K562 (cell line): ENCODE measurements around the gene MUSTN1. TPM values are rescaled to one million over a fixed set of nuclear protein-coding genes. Genes with fewer than 3 reads are reported as not detected.
A peak's percentile ranks its signal among the peaks of the same experiment; 100 is the strongest.

Experiments used
- ATAC-seq: fragments of 200-7000 bp; cut with Tn5 transposase; 3 replicates; pipeline ENCODE4 v1.9.1; 2020; ENCODE audit warnings: moderate library complexity
- BruUV-seq: library from RNA; stranded (reverse); fragments of 400-500 nt; replicated peaks from 2 replicates; lab custom pipeline; 2021; lab: Mats Ljungman, UMichigan
- CTCF ChIA-PET: fragments of 300-600 bp; formaldehyde crosslinking; extraction: SDS; loops from one replicate; lab custom pipeline; 2021; ENCODE audit warnings: low intra/inter-chr PET ratio; lab: Yijun Ruan, JAX
- POLR2A ChIA-PET: fragments of 300-600, 350-650 bp; sonication (Branson Sonifier 250); formaldehyde crosslinking; extraction: SDS; loops from one replicate; lab custom pipeline; 2021; ENCODE audit warnings: antibody characterized with exemption, inconsistent platforms; lab: Yijun Ruan, JAX
- DNase-seq, 4 experiments: peaks; one replicate each; pipeline versions ENCODE4 v3.0.0 to v3.0.0-alpha.2; 2011 to 2018; ENCODE audit warnings: low spot score in 3 of 4, mixed read lengths in 3 of 4; ENCODE audit errors: extremely low read depth in 1 of 4
- FAIRE-seq: peaks from 2 replicates; lab custom pipeline; 2011; peaks lifted over from hg19 to GRCh38; lab: Jason Lieb, UNC
- H2AFZ ChIP-seq: 2 replicates; pipeline ENCODE4 v1.6.0; 2011; ENCODE audit warnings: low read depth, low read length, control low read depth, inconsistent platforms
- H3K27ac ChIP-seq: fragments of 200-600 bp; 3 replicates; pipeline ENCODE4 v1.8.0; 2011; ENCODE audit warnings: low read depth, mild to moderate bottlenecking, control low read depth, inconsistent platforms, low read length, moderate library complexity, mixed read lengths; ENCODE audit errors: extremely low read depth
- H3K27me3 ChIP-seq, 2 experiments: fragments of 300-600 bp in 1 of 2; 2 replicates in 1 of 2; 3 replicates in 1 of 2; pipeline versions ENCODE4 v1.6.0 to v1.8.0; 2011; ENCODE audit warnings: inconsistent platforms in 2 of 2, low read length in 2 of 2, mild to moderate bottlenecking in 1 of 2, mixed read lengths in 1 of 2, moderate library complexity in 1 of 2; ENCODE audit not compliant: control insufficient read depth in 2 of 2, insufficient read depth in 2 of 2
- H3K36me3 ChIP-seq: fragments of 300-600 bp; 3 replicates; pipeline ENCODE4 v1.8.0; 2011; ENCODE audit warnings: mild to moderate bottlenecking, low read length, inconsistent platforms; ENCODE audit not compliant: control insufficient read depth, insufficient read depth
- H3K4me1 ChIP-seq, 2 experiments: fragments of 200-600 bp in 1 of 2; replicated peaks in 1 of 2; 2 replicates in 1 of 2; 3 replicates in 1 of 2; pipeline versions ENCODE4 v1.5.1 to v1.8.0; 2011; ENCODE audit warnings: inconsistent platforms in 2 of 2, low read length in 2 of 2, mild to moderate bottlenecking in 1 of 2, mixed read lengths in 1 of 2, moderate library complexity in 1 of 2; ENCODE audit not compliant: control insufficient read depth in 2 of 2, insufficient read depth in 2 of 2
- H3K4me2 ChIP-seq: 2 replicates; pipeline ENCODE4 v1.6.1; 2011; ENCODE audit warnings: low read length, control low read depth, inconsistent platforms, mixed read lengths; ENCODE audit not compliant: insufficient read depth
- H3K4me3 ChIP-seq: fragments of 200-600 bp; sonication (generic), shearing (Covaris generic); 2 replicates; pipeline ENCODE4 v1.5.1; 2016; ENCODE audit warnings: control low read depth, inconsistent platforms
- H3K79me2 ChIP-seq: fragments of 200-600 bp; 3 replicates; pipeline ENCODE4 v1.8.0; 2011; ENCODE audit warnings: low read length, inconsistent platforms; ENCODE audit not compliant: control insufficient read depth, insufficient read depth
- H3K9ac ChIP-seq, 2 experiments: 2 replicates each; pipeline versions ENCODE4 v1.6.0 to v1.6.1; 2011; ENCODE audit warnings: low read depth in 2 of 2, low read length in 2 of 2, control low read depth in 1 of 2, inconsistent platforms in 1 of 2, mild to moderate bottlenecking in 1 of 2, mixed read lengths in 1 of 2; ENCODE audit not compliant: insufficient read depth in 1 of 2
- H3K9me1 ChIP-seq: one replicate; pipeline ENCODE4 v1.6.0; 2011; ENCODE audit warnings: inconsistent platforms, mild to moderate bottlenecking, low read length, moderate library complexity; ENCODE audit not compliant: control insufficient read depth, insufficient read depth
- H3K9me3 ChIP-seq: replicated peaks from 2 replicates; pipeline ENCODE4 v1.5.1; 2011; ENCODE audit warnings: low read depth, low read length, inconsistent platforms; ENCODE audit not compliant: control insufficient read depth, insufficient read depth
- H4K20me1 ChIP-seq: replicated peaks from 2 replicates; pipeline ENCODE4 v1.6.1; 2011; ENCODE audit warnings: low read length, inconsistent platforms, mixed read lengths; ENCODE audit not compliant: control insufficient read depth, insufficient read depth
- ZNF24 ChIP-seq: fragments of 450-650 bp; IDR thresholded peaks from 2 replicates; pipeline ENCODE4 v1.6.1; 2016
- WGBS: fragments of 100-300 bp; shearing (Covaris generic); methylation state at CpG from one replicate; pipeline ENCODE4 v1.1.6; 2016; ENCODE audit warnings: low coverage, mixed read lengths; ENCODE audit not compliant: insufficient coverage; ENCODE audit errors: missing lambda C conversion rate; 5-methylcytosine and 5-hydroxymethylcytosine counted together
- in situ Hi-C: fragments of 300-500 bp; cut with MboI; formaldehyde crosslinking; loops from 4 replicates; pipeline ENCODE4 v1.15.0; 2018; ENCODE audit warnings: inconsistent platforms, mixed read lengths
- intact Hi-C: fragments of 100-400 bp; cut with micrococcal nuclease; formaldehyde crosslinking; loops from 2 replicates; pipeline ENCODE4 v1.14.2; 2022
- polyA plus RNA-seq, 8 experiments: library from polyadenylated mRNA; depleted of rRNA in 4 of 8; stranded (reverse) in 5 of 8; unstranded in 3 of 8; fragments of >200 nt; fragmentation: Nextera tagmentation in 2 of 8; fragmentation: Illumina TruSeq in 1 of 8; extraction: Ambion mirVana in 2 of 8; extraction: Trizol in 1 of 8; gene quantifications; 2 replicates each; pipeline versions ENCODE4 v1.2.1 to v1.2.3, GENCODE V29; 2011 to 2014; ENCODE audit warnings: inconsistent platforms in 1 of 8, missing spikeins in 1 of 8
- total RNA-seq, 7 experiments: library from RNA; depleted of rRNA in 6 of 7; stranded (reverse); fragments of >200 nt in 6 of 7; fragmentation: Illumina TruSeq in 2 of 7; extraction: Trizol in 2 of 7; gene quantifications; 2 replicates each; pipeline versions ENCODE4 v1.2.1 to v1.2.3, GENCODE V29; 2011 to 2021; ENCODE audit warnings: low replicate concordance in 1 of 7
- TF ChIP-seq, protein P1 (sequence below): fragments of 250-450 bp; sonication (Bioruptor Pico); IDR thresholded peaks from 2 replicates; pipeline ENCODE4 v1.5.0; 2021; ENCODE audit warnings: mild to moderate bottlenecking, moderate library complexity

The MUSTN1 gene
- total and polyA plus RNA-seq, 9 of the 15 experiments (the other 6 are each of a cell fraction or from before 2014, with no cell fraction given) = 0.15 to 0.78 (median 0.44) TPM; not detected in 4

DNA sequence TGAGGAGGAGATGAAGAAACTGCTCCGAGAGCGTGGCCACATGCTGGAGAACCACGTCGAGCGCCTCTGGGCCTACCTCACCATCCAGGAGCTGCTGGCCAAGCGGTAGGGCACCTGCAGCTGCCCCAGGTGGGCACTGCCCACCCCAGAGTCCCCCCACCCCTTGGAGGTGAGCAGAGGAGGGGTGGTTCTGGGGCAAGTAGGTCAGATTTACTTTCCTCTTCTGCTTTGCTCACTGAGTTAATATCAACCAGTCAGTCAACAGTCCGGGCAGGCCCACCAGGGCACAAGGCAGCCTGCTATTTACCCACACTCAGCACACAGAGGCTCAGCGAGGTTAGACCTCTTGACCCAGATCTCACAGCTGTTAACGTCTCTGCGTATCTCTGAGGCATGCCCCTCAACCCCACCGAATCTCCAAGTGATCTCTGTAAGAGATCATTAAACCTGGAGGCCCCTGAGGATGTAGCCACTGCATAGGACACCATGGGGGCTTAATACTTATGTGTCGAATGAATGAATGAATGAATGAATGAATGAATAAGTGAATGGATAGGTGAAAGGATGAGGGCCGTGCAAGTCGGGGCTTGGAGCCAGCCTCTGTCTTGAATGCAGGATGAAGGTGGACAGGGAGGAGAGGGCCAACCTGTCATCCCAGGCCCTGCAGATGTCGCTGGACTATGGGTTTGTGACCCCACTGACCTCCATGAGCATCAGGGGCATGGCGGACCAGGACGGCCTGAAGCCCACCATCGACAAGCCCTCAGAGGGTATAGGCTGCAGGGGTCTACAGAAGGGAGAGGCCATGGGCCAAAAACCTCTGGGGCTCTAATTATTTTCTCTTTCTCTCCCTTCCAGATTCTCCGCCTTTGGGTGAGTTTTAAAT lies 48.2 kb downstream of the MUSTN1 start:
- Histone ChIP-seq H3K4me1 (peaks cover 0 to 6% of the 10 kb centered on the region in 2 experiments; a peak in 2 of 5 replicates), H3K9me3 (no peaks in the 10 kb centered on the region), H3K9me1 (no peaks in the 10 kb centered on the region), H3K79me2 (no peaks in the 10 kb centered on the region), H3K27ac (no peak overlapping the region), H4K20me1 (no peaks in the 10 kb centered on the region), H3K9ac (no peak overlapping the region), H3K27me3 (peaks cover 0 to 32% of the 10 kb centered on the region in 2 experiments; a peak in 2 of 5 replicates), H2AFZ (no peak overlapping the region), H3K4me2 (no peak overlapping the region), H3K36me3 (no peaks in the 10 kb centered on the region), H3K4me3 (no peak overlapping the region)
- ChIA-PET POLR2A (interaction anchor here (0.8 to 1.0 kb wide), 2 partner anchors 11 to 14 kb away, joined by 3 read pairs; no protein-coding TSS in a partner anchor), CTCF (no interaction called here)
- FAIRE-seq = no peak
- in situ Hi-C loops = no loop called here
- TF ChIP-seq, protein P1, sequence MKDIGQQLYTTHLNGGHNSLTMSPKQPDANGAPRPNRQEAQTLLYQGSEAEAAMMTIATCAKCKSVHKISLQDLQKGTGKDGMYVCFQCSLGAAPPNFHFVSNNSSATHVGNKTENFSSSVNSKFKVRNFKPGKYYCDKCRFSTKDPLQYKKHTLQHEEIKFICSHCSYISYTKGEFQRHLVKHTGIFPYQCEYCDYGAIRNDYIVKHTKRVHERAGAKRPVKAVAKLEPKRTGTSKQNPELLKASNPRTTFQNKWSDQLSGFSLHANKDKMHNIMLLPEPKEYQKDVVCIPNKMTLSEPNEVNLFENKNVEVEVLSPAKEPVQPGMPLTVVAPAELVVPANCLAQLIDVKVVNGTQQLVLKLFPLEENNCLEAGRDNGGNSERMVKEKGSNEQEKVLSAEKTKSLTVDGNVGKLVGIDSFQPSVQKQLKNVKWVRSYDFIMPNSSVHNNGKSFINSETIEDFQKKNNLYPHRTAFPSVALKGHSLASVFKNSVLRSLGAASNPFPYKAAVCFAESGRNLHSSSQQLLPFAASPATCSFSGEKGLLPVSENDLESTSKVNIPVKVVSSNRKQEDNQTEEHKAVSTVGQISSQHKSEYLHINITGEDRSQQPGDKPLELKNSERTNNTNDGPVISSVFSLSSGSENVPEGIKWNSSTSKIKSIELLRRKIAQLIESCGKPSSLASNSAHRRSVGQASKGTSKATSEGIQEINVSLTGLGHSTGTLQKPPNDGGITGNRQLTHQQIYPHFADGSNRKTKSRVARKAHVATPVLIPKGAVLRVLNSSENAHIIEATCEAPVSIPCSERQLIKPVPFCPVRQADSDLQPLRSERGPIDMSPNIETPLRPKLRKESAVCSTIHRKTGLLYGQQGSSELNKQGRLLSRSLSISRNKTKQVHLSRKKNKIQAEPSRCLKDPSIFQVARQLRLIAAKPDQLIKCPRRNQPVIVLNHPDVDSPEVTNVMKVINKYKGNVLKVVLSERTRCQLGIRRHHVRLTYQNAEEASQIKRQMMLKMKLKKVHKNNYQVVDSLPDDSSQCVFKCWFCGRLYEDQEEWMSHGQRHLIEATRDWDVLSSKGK (CRISPR knock-in tag) = no peak
- peak; percentile 49; the same call in 1 of the 2 replicates for TF ChIP-seq ZNF24
- no peak for ATAC-seq
- 8% methylated on average over 16 of the region's 19 CpGs for WGBS
- intact Hi-C loops = no loop called here
- no TSS peak for BruUV-seq
- no peak for DNase-seq
